GM10266 (cell line): ENCODE measurements around the gene BAIAP2L1.

Experiments
- DNase-seq: peaks from one replicate; pipeline ENCODE4 v3.0.0; 2012; ENCODE audit errors: extremely low spot score
- CTCF ChIP-seq: IDR thresholded peaks from 2 replicates; pipeline ENCODE4 v1.5.1; 2012; ENCODE audit warnings: mild to moderate bottlenecking, low read depth; ENCODE audit not compliant: control insufficient read depth, insufficient read depth; ENCODE audit errors: missing control alignments

BAIAP2L1 gene

GRCh38 chr7:98374285-98374680, 26.6 kb downstream of the BAIAP2L1 start:
- DNase-seq = no peak
- no peak for TF ChIP-seq CTCF

DNA sequence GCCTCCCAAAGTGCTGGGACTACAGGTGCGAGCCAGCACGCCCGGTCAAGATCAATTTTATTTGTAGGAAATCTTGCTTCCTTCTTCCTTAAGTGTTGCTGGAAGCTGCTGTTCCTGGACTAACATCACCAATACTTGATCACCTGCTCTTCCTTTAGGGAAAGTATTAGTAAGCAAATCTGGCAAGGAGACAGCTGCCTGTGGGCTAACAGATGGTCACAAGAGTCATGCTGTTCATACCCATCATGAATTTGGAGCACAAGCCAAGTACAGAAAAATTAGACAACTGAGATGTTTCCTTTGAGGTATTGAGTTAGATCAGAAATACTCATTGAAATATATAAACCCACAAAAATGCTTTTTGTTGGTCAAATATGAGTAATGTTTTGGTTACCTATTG, 27.9 kb downstream of the BAIAP2L1 start:
- DNase-seq = no peak
- no peak for TF ChIP-seq CTCF

- no peak for TF ChIP-seq CTCF
- no peak for DNase-seq
Measured at GRCh38 chr7:98369726-98370125, 31.2 kb downstream of the BAIAP2L1 start.

DNA sequence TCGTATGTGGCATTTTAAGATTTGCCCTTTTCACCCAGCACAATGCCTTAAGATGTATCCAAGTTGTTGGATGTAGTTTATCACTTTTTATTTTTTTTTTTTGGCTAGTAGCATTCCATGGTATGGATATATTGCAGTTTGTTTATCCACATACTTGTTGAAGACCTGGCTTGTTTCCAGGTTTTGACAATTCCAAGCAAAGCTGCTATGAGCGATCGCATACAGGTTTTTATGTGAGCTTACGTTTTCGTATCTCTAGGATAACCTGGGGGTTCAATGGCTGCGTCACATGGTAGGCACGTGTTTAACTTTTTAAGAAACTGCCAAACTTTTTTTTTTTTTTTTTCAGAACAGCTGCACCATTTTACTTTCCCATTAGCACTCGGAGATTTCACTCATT, 32.2 kb downstream of the BAIAP2L1 start:
- no peak for TF ChIP-seq CTCF
- DNase-seq = no peak

- no peak for DNase-seq
- no peak for TF ChIP-seq CTCF
Measured at GRCh38 chr7:98366562-98366938, 34.3 kb downstream of the BAIAP2L1 start.

- DNase-seq = no peak
- TF ChIP-seq CTCF = no peak
Measured at GRCh38 chr7:98365863-98366561, 34.9 kb downstream of the BAIAP2L1 start.

DNA sequence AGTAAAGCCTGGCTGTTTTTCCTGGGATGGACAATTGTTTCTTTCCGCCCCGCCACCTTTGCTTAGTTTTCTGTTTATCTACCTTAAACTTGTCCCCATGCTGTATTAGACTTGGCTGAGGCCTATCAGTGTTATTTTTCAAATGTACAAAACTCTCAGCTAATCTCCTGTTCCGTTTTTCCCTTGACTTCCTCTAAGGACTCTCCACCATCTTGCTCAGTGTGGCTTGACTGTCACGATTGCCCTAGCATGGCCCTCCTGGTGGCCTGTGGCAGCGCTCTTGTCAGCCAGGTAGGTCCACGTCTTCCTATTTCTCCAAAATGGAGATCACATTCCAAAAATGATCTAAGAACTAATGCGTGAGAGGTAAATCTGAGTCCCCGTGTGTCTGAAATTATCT, 36.7 kb downstream of the BAIAP2L1 start:
- DNase-seq = no peak
- no peak for TF ChIP-seq CTCF
